ENCODE measurements around the gene IGFBP4.

GRCh38 chr17:40462343-40463121 is 19.3 kb downstream of the IGFBP4 start:
- TF ChIP-seq POLR2A (IDR thresholded peaks at IDR 0.05) (no peak), CTCF (IDR thresholded peaks at IDR 0.05) (no peak)

Data from vagina (tissue), 2 donors.